D721Med (cell line): Measurements from ENCODE around the gene TMEM129.
A peak's percentile ranks its signal among the peaks of the same experiment; 100 is the strongest.

Experiments used
- DNase-seq: peaks from one replicate; pipeline ENCODE4 v3.0.0; 2011; ENCODE audit warnings: low spot score; ENCODE audit not compliant: insufficient read length
- FAIRE-seq: peaks from 2 replicates; lab custom pipeline; 2011; peaks lifted over from hg19 to GRCh38; lab: Jason Lieb, UNC
- TF ChIP-seq, protein P1 (sequence below): IDR thresholded peaks from 2 replicates; pipeline ENCODE4 v1.5.1; 2012; ENCODE audit warnings: mild to moderate bottlenecking, control low read depth; ENCODE audit not compliant: insufficient read depth; ENCODE audit errors: missing control alignments

The TMEM129 gene

DNA sequence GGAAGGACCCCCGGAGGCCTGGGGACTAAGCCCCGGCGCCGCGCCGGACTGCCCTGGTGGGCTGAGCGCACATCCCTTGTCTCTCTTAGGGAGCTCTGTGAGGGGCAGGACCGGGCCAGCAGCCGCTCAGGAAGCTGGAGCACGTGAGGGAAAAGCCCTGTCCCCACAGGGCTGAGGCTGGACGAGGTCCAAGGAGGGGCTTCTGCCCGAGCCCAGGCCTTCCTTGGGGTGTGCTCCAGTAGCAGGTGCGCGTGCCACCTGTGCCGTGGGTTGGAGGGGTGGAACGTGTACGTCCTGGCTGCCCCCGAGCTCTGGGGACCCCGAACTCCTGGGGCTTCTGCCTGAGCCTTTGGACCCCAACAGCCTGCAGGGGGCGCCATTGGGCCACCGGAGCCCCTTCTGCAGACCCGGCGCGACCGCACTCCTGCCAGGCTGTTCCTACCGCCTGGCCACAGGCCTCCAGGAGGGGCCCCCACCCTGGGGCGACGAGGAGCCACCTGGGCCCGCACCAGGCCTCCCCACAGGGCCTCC, 27.4 kb upstream of the TMEM129 start:
- FAIRE-seq = no peak
- peak; percentile 97 for DNase-seq
- TF ChIP-seq, protein P1, sequence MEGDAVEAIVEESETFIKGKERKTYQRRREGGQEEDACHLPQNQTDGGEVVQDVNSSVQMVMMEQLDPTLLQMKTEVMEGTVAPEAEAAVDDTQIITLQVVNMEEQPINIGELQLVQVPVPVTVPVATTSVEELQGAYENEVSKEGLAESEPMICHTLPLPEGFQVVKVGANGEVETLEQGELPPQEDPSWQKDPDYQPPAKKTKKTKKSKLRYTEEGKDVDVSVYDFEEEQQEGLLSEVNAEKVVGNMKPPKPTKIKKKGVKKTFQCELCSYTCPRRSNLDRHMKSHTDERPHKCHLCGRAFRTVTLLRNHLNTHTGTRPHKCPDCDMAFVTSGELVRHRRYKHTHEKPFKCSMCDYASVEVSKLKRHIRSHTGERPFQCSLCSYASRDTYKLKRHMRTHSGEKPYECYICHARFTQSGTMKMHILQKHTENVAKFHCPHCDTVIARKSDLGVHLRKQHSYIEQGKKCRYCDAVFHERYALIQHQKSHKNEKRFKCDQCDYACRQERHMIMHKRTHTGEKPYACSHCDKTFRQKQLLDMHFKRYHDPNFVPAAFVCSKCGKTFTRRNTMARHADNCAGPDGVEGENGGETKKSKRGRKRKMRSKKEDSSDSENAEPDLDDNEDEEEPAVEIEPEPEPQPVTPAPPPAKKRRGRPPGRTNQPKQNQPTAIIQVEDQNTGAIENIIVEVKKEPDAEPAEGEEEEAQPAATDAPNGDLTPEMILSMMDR = peak; percentile 67

DNA sequence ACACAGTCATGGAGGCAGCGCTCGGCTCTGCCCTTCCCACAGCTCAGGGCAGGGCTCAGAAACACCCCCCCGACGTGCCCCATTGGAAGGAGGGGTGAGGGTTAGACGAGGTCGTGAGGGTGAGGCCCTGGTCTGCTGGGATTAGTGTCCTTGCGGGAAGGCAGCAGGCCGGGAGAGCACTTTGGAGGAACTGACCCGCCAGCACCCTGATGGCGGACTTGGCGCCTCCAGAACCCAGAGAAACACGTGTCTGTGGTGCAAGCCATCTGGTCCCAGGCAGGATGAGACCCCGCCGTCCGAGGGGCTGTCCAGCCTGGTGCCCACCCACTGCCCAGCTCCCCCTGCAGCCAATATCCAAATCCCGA, 26.5 kb upstream of the TMEM129 start:
- no peak for FAIRE-seq
- TF ChIP-seq, protein P1 = no peak
- DNase-seq = no peak

DNA sequence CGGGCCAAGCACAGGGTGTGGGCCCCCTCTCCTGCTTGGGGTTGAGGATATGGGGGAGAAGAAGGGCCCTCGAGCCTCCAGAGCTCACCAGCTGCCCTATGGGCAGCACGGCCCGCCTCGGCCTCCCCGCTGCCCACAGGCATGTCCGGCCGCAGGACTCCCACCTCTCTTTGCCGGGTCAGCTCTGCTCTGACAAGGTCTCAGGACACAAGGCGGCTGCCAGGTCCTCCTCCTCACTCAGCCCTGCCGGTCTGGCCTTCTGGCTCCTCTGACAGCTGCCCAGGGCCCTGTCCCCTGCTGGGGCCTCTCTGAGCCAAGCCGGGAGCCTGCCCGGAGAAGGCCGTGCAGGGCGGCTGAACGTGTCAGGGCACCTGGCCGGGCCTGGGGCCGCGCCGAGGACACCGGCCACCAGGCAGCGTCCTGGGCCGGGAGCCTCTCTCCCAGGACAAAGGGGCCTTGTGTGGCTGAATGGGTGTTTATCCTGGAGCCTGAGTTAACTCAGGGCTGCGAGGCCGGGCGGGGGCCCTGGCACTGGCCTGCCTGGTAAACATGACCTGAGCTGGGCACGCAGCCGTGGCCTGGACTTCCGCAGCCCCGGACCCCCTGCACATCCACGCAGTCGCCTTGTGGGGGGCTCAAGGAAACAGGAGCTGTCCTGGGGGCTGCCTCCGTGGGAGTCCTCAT, 25.9 kb upstream of the TMEM129 start:
- DNase-seq (no peak), FAIRE-seq (no peak)
- TF ChIP-seq, protein P1 = no peak

DNA sequence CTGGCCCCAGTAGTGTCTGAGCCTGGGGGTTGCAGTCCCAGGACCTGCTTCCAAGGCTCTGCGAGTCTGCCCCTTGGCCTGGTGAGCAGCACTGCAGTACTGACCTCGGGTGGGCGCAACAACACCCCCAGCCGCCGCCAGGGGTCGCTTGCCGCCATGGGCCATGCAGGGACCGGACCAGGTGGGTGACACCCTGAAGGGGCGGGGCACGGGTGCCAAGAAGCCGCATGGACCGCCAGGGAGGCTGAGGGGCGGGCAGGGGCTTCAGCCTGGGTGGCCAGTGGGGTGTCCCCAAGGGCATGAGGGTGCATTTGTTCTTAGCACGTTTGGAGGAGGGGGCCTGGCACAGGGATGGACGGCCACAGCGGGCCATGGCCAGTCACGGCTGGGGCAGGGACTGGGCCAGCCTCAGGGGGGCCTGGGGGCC, 25.2 kb upstream of the TMEM129 start:
- TF ChIP-seq, protein P1 = peak; percentile 74
- FAIRE-seq (no peak), DNase-seq (peak; percentile 88)

DNA sequence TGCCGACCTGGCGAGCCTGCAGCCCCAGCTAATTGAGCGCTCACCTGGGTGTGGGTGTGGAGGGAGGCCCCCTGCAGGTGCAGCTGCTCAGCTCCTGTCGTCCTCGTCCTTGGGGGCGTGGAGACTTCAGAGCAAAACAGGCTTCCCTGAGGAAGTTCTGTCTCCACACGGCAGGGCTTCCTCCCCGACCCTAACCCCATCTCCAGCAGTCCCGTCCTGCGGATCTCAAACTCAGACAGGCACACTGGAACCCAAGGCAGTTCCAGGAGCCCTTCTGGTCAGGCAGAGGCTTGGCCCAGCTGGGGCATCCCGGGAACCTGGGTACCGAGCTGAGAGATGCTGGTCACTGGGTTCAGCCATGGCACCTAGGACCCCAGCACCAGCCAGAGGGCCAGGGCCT, 24.6 kb upstream of the TMEM129 start:
- FAIRE-seq (no peak), DNase-seq (no peak)
- TF ChIP-seq, protein P1 = no peak

DNA sequence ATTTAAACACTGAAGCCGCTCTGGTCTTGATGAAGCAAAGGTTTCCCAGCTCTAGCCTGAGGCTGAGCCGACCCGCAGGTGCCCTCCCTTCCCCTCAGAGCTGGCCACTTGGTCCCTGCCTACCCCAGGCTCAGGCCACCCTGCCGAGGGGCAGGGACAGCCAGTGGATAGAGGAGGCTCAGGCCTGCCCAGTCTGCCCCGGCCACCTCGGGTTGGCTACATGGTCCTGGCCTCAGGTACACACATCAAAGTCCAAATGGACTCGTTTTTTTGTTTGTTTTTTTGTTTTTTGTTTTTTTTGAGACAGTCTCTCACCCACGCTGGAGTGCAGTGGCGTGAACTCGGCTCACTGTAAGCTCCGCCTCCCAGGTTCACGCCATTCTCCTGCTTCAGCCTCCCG, 24.0 kb upstream of the TMEM129 start:
- TF ChIP-seq, protein P1 = no peak
- DNase-seq = no peak
- FAIRE-seq = no peak

DNA sequence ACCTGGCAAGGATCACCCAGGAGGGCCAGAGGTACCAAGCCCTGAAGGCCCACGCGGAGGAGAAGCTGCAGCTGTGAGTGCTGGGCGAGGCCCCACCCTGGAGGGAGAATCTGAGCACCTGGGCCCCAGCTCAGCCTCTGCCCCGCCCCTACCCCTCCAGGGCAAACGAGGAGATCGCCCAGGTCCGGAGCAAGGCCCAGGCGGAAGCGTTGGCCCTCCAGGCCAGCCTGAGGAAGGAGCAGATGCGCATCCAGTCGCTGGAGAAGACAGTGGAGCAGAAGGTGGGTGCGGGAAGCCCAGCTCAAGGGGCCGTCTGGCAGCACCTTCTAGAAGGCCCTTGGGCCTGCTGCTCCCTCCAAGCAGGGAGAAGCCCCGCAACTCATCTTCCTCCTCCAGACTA, 23.4 kb upstream of the TMEM129 start:
- no peak for FAIRE-seq
- TF ChIP-seq, protein P1 = no peak

More for the DNA sequence above, 23.4 kb upstream of the TMEM129 start:
- no peak for DNase-seq
